Parathyroid adenoma (tissue), 2 donors: ENCODE results near the gene ZDHHC22.

Source experiments
- H2AFZ ChIP-seq: fragments of 300-600 bp; sonication (generic); one replicate; pipeline ENCODE4 v1.7.0; 2017; ENCODE audit warnings: antibody characterized with exemption, mild to moderate bottlenecking
- H3K27ac ChIP-seq: fragments of 300-600 bp; sonication (generic); one replicate; pipeline ENCODE4 v1.7.0; 2017
- H3K27me3 ChIP-seq: fragments of 300-600 bp; sonication (generic); one replicate; pipeline ENCODE4 v1.7.0; 2017; ENCODE audit warnings: low read length; ENCODE audit not compliant: control insufficient read depth, insufficient read depth
- H3K36me3 ChIP-seq: fragments of 300-600 bp; sonication (generic); one replicate; pipeline ENCODE4 v1.7.0; 2017; ENCODE audit warnings: low read length; ENCODE audit not compliant: control insufficient read depth, insufficient read depth
- H3K4me1 ChIP-seq: fragments of 300-600 bp; sonication (generic); one replicate; pipeline ENCODE4 v1.7.0; 2017; ENCODE audit warnings: control low read depth
- H3K4me2 ChIP-seq: fragments of 300-600 bp; sonication (generic); one replicate; pipeline ENCODE4 v1.7.0; 2017; ENCODE audit warnings: low read length
- H3K4me3 ChIP-seq: fragments of 300-600 bp; sonication (generic); one replicate; pipeline ENCODE4 v1.7.0; 2017; ENCODE audit warnings: low read depth, low read length
- H3K79me2 ChIP-seq: fragments of 300-600 bp; sonication (generic); one replicate; pipeline ENCODE4 v1.7.0; 2017; ENCODE audit warnings: control low read depth
- H3K9ac ChIP-seq: fragments of 300-600 bp; sonication (generic); one replicate; pipeline ENCODE4 v1.7.0; 2017; ENCODE audit warnings: mild to moderate bottlenecking
- H3K9me3 ChIP-seq: fragments of 300-600 bp; sonication (generic); one replicate; pipeline ENCODE4 v1.7.0; 2017; ENCODE audit warnings: low read length; ENCODE audit not compliant: control insufficient read depth
- TF ChIP-seq, protein P1 (sequence below): fragments of 300-600 bp; sonication (generic); IDR thresholded peaks from one replicate; pipeline ENCODE4 v1.7.0; 2017; ENCODE audit warnings: antibody characterized with exemption, mild to moderate bottlenecking
- donor health status: primary hyperparathyroidism.

ZDHHC22 gene

DNA sequence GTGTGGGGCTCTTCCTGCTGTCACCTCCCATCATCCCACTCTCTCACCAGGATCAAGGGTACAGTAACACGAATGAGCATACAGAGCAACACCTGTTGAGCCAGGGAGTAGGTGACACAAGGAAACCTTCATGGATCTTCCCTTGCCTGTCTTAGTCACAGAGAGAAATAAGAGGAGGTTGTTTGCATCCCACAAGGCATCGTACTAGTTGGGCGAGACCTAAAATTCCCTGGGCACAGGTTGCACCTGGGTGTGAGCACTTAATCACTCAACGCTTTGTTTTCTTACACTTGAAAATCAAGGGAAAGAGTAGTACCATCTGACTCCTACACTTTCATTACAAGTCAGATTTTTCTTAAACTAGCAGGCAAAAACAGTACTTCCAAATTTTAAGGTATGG is 27.0 kb downstream of the ZDHHC22 start:
- Histone ChIP-seq H3K9me3 (no peaks in the 10 kb centered on the region), H3K4me2 (no peak overlapping the region), H3K4me1 (peaks cover 15% of the 10 kb centered on the region), H3K36me3 (no peaks in the 10 kb centered on the region), H3K4me3 (no peak overlapping the region), H2AFZ (no peak overlapping the region), H3K79me2 (peaks cover 33% of the 10 kb centered on the region), H3K27ac (no peak overlapping the region), H3K9ac (no peak overlapping the region), H3K27me3 (no peaks in the 10 kb centered on the region)
- TF ChIP-seq, protein P1, sequence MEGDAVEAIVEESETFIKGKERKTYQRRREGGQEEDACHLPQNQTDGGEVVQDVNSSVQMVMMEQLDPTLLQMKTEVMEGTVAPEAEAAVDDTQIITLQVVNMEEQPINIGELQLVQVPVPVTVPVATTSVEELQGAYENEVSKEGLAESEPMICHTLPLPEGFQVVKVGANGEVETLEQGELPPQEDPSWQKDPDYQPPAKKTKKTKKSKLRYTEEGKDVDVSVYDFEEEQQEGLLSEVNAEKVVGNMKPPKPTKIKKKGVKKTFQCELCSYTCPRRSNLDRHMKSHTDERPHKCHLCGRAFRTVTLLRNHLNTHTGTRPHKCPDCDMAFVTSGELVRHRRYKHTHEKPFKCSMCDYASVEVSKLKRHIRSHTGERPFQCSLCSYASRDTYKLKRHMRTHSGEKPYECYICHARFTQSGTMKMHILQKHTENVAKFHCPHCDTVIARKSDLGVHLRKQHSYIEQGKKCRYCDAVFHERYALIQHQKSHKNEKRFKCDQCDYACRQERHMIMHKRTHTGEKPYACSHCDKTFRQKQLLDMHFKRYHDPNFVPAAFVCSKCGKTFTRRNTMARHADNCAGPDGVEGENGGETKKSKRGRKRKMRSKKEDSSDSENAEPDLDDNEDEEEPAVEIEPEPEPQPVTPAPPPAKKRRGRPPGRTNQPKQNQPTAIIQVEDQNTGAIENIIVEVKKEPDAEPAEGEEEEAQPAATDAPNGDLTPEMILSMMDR, result no peak

DNA sequence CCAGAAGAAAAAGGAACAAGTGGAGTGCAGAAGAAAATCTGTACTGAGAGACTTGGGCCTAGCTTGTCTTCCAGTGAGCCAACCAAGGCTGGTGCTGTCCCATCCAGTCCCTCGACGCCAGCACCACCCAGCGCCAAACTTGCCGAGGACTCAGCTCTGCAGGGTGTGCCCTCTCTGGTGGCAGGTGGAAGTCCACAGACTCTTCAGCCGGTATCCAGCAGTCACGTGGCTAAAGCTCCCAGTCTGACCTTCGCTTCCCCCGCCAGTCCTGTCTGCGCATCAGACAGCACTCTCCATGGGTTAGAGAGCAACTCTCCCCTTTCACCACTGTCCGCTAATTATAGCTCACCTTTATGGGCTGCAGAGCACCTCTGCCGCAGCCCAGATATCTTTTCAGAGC is 27.9 kb downstream of the ZDHHC22 start:
- TF ChIP-seq, protein P1, result no peak
- H3K4me1 ChIP-seq, result peaks cover 15% of the 10 kb centered on the region
- H3K9ac ChIP-seq, result no peak overlapping the region
- peaks cover 25% of the 10 kb centered on the region for H3K79me2 ChIP-seq
- H3K9me3 ChIP-seq, result no peaks in the 10 kb centered on the region
- H2AFZ ChIP-seq, result no peak overlapping the region
- no peaks in the 10 kb centered on the region for H3K27me3 ChIP-seq
- H3K4me2 ChIP-seq, result no peak overlapping the region
- no peaks in the 10 kb centered on the region for H3K36me3 ChIP-seq
- no peak overlapping the region for H3K27ac ChIP-seq
- H3K4me3 ChIP-seq, result no peak overlapping the region

DNA sequence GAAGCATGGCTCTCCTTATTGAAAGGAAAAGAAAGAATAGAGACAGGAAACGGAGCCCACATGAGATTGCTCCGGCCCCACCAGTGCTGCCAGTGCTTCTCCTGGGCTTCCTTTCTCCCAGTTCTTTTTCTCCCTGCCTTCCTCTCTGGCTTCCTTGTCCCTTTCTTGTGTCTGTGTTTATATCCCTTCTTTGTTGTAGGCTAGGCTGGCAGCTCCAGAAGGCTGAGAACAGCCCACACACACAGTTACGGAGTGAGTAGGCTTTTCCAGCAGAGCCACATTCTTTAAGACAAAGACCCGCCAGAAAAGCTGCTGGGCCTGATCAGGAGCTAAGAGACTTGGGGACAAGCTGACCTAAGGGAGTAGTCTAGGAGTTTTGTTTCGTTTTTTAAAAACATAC is 30.6 kb downstream of the ZDHHC22 start:
- Histone ChIP-seq H3K4me2 (no peak overlapping the region), H3K9ac (no peak overlapping the region)

GRCh38 chr14:77110286-77110685 is 31.3 kb downstream of the ZDHHC22 start:
- Histone ChIP-seq H3K4me1 (peaks cover 23% of the 10 kb centered on the region), H3K36me3 (no peaks in the 10 kb centered on the region), H3K9me3 (no peaks in the 10 kb centered on the region), H3K4me2 (no peak overlapping the region), H2AFZ (no peak overlapping the region), H3K9ac (no peak overlapping the region), H3K4me3 (no peak overlapping the region), H3K27me3 (no peaks in the 10 kb centered on the region), H3K79me2 (peaks cover 18% of the 10 kb centered on the region), H3K27ac (peak overlapping the region; percentile 82)
- TF ChIP-seq, protein P1, result no peak

More for the DNA sequence above, 30.6 kb downstream of the ZDHHC22 start:
- Histone ChIP-seq H3K36me3 (no peaks in the 10 kb centered on the region), H3K79me2 (peaks cover 21% of the 10 kb centered on the region), H3K4me3 (no peak overlapping the region), H3K27ac (peak overlapping the region; percentile 82), H3K27me3 (no peaks in the 10 kb centered on the region), H3K4me1 (peaks cover 21% of the 10 kb centered on the region), H2AFZ (no peak overlapping the region), H3K9me3 (no peaks in the 10 kb centered on the region)
- TF ChIP-seq, protein P1, result no peak

GRCh38 chr14:77109656-77110055 is 31.9 kb downstream of the ZDHHC22 start:
- Histone ChIP-seq H3K4me2 (no peak overlapping the region), H2AFZ (no peak overlapping the region), H3K9me3 (no peaks in the 10 kb centered on the region), H3K79me2 (peaks cover 17% of the 10 kb centered on the region), H3K4me1 (peaks cover 29% of the 10 kb centered on the region), H3K36me3 (no peaks in the 10 kb centered on the region), H3K4me3 (no peak overlapping the region), H3K9ac (no peak overlapping the region), H3K27ac (peak overlapping the region; percentile 82), H3K27me3 (no peaks in the 10 kb centered on the region)
- TF ChIP-seq, protein P1, result no peak
